Loucy (cell line): ENCODE measurements around the gene RAC2.
A peak's percentile ranks its signal among the peaks of the same experiment; 100 is the strongest.

ENCODE experiments used
- EZH2phosphoT487 ChIP-seq: fragments of 200-600 bp; IDR thresholded peaks from 2 replicates; pipeline ENCODE4 v1.6.1; 2018; ENCODE audit warnings: antibody characterized with exemption, mild to moderate bottlenecking, moderate library complexity, borderline replicate concordance
- TF ChIP-seq, protein P1 (sequence below): fragments of 200-600 bp; sonication (generic); conservative IDR thresholded peaks from 2 replicates; pipeline ENCODE4 v1.5.1; 2014; ENCODE audit warnings: mild to moderate bottlenecking, antibody characterized with exemption, low read length

DNA sequence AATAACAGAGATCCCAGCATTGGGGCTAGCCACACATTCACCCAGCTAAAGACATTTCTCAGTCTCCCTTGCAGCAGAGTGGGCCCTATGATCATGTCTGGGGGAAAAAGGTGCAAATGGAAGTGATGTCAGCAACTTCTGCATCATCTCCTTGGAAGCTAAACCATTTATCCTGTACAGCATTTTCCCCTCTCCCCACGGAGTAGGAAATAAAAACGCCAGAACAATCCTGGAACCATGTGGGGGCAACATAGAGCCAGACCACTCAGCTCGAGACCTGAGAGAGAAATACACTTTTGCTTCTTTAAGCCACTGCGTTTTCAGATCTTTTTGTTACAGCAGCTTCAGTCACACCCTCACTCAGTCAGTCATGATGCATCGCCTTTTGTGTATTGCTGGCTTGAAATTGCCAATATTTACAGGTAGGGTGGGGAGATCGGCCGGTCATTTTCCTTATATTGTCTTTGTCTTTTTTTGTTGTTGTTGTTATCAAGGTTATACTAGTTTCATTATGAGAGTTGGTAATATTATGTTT is 9.1 kb upstream of the RAC2 start:
- TF ChIP-seq, protein P1, sequence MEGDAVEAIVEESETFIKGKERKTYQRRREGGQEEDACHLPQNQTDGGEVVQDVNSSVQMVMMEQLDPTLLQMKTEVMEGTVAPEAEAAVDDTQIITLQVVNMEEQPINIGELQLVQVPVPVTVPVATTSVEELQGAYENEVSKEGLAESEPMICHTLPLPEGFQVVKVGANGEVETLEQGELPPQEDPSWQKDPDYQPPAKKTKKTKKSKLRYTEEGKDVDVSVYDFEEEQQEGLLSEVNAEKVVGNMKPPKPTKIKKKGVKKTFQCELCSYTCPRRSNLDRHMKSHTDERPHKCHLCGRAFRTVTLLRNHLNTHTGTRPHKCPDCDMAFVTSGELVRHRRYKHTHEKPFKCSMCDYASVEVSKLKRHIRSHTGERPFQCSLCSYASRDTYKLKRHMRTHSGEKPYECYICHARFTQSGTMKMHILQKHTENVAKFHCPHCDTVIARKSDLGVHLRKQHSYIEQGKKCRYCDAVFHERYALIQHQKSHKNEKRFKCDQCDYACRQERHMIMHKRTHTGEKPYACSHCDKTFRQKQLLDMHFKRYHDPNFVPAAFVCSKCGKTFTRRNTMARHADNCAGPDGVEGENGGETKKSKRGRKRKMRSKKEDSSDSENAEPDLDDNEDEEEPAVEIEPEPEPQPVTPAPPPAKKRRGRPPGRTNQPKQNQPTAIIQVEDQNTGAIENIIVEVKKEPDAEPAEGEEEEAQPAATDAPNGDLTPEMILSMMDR: peak; percentile 56
- TF ChIP-seq EZH2phosphoT487: no peak
